Measurements from ENCODE around the gene MANSC4.

DNA sequence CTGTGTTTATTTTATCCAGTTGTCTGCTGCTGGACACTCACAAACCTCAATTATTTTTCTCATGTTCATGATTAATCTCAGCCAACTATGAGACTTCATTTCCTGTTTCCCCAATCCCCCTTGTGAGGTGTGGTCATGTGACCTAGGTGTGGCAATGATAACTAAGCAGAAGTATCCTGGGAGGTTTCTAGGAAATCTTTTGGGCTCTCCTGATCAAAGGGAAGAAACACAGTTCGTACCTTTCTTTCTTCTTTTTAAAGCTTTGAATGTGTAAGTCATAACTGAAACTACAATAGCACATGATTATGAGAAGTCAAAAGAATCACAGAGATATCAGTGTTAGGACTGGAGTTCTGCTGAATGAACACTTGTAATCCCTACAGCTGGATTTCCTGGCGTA, 34.4 kb upstream of the MANSC4 start:
- TF ChIP-seq, protein P1, sequence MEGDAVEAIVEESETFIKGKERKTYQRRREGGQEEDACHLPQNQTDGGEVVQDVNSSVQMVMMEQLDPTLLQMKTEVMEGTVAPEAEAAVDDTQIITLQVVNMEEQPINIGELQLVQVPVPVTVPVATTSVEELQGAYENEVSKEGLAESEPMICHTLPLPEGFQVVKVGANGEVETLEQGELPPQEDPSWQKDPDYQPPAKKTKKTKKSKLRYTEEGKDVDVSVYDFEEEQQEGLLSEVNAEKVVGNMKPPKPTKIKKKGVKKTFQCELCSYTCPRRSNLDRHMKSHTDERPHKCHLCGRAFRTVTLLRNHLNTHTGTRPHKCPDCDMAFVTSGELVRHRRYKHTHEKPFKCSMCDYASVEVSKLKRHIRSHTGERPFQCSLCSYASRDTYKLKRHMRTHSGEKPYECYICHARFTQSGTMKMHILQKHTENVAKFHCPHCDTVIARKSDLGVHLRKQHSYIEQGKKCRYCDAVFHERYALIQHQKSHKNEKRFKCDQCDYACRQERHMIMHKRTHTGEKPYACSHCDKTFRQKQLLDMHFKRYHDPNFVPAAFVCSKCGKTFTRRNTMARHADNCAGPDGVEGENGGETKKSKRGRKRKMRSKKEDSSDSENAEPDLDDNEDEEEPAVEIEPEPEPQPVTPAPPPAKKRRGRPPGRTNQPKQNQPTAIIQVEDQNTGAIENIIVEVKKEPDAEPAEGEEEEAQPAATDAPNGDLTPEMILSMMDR (IDR thresholded peaks at IDR 0.05) = no peak
- no peak for TF ChIP-seq POLR2A (IDR thresholded peaks at IDR 0.05)

Measured in thyroid gland (tissue), 4 donors.